ENCODE measurements around the gene GALNT18.
"Not testable (repeated sequence)": the region's sequence is repeated elsewhere in the genome, so short reads cannot be mapped to it uniquely, and the experiment has no call there.

Gene GALNT18

DNA sequence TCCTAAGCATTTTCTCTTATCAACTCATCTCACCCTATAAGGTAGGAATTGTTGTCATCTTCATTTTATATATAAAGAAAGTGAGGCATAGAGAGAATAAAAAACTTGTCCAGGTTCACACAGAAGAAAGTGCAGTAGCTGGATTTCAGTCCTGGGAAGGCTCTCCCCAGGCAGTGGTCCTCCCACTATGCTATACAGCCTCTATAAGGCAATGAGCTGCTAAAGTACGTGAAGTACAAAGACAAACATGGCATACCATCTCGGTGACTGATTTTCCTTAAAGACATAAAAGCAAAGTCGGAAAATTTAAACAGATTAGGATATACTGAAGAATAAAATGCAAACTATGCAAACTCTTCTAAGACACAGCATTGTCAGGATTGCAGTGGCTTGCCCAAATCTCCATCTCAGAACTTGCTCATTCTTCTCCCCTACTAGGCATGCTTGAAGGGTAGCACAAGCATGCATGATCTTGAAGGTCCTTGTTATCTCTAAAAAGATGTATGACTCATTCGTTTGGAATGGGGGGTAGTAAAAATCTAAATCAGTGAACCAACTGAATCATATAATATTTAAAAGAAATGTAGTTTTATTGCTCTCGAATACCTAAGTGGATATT is 171.0 kb downstream of the GALNT18 start:
- in situ Hi-C loops (cut with HindIII; ENCODE audit: low sequenced_read_pairs): no loop called here
- H3K4me3 ChIP-seq (ENCODE audit: low read depth, low read length): no peak overlapping the region
- TF ChIP-seq, protein P1, sequence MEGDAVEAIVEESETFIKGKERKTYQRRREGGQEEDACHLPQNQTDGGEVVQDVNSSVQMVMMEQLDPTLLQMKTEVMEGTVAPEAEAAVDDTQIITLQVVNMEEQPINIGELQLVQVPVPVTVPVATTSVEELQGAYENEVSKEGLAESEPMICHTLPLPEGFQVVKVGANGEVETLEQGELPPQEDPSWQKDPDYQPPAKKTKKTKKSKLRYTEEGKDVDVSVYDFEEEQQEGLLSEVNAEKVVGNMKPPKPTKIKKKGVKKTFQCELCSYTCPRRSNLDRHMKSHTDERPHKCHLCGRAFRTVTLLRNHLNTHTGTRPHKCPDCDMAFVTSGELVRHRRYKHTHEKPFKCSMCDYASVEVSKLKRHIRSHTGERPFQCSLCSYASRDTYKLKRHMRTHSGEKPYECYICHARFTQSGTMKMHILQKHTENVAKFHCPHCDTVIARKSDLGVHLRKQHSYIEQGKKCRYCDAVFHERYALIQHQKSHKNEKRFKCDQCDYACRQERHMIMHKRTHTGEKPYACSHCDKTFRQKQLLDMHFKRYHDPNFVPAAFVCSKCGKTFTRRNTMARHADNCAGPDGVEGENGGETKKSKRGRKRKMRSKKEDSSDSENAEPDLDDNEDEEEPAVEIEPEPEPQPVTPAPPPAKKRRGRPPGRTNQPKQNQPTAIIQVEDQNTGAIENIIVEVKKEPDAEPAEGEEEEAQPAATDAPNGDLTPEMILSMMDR (IDR thresholded peaks at IDR 0.05; ENCODE audit: low read depth, low read length, missing control alignments): no peak
- DNase-seq (ENCODE audit: low read depth): no peak

DNA sequence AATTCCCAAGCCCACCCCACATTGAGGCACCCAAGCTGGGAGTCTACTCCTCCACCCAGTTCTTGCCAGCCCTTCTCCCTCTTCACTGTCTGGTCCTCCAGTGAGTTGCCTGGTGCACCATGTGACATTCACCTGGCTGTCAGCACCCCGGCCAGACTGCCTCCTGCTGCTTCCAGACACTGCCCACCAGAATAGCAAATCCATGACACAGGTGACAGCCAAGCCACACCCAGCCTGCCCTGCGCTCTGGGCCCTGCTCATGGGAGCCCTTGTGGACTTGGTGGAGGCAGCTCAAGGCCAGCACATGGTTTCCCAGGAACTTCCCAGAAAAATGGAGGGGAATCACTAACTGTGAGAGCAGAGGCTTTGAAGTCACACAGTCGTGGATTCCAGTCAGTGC is 172.5 kb downstream of the GALNT18 start:
- TF ChIP-seq, protein P1 (IDR thresholded peaks at IDR 0.05; ENCODE audit: low read depth, low read length, missing control alignments): no peak
- no peak for DNase-seq (ENCODE audit: low read depth)
- in situ Hi-C loops (cut with HindIII; ENCODE audit: low sequenced_read_pairs): no loop called here
- H3K4me3 ChIP-seq (ENCODE audit: low read depth, low read length): no peak overlapping the region

DNA sequence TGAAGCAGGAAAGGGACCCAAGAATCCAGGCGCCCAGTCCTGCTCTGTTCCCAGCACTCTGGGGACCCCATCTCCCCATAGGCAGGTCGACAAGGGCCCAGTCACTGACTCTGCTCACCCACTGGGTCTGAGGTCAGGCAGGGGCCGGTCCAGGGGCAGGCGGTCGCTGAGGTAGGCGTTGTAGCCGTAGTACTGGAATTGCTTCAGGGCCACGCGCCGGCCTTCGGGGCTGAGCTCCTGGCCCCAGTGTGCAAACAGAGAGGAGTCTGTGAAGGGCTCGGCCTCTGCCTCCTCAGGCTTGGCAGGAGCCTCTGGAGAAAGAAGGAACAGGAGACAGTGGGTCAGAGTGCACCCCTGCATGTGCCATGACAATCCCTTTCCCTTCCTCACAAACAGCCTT is 173.2 kb downstream of the GALNT18 start:
- in situ Hi-C loops (cut with HindIII; ENCODE audit: low sequenced_read_pairs): no loop called here

DNA sequence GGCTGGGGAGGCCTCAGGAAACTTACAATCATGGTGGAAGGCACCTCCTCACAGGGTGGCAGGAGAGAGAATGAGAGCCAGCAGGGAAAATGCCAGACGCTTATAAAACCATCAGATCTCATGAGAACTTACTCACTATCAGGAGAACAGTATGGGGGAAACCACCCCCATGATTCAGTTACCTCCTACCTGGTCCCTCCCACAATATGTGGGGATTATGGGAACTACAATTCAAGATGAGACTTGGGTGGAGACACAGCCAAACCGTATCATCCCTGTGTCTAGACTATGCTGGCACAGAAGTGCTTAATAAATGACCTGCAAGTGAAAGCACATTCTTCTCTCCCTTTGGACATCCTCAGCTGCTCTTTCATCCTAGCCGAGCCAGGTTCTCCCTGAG is 174.2 kb downstream of the GALNT18 start:
- DNase-seq (ENCODE audit: low read depth); H3K4me3 ChIP-seq (ENCODE audit: low read depth, low read length); in situ Hi-C loops (cut with HindIII; ENCODE audit: low sequenced_read_pairs): not testable (repeated sequence)

More for the DNA sequence above, 173.2 kb downstream of the GALNT18 start:
- H3K4me3 ChIP-seq (ENCODE audit: low read depth, low read length): no peak overlapping the region
- no peak for DNase-seq (ENCODE audit: low read depth)
- TF ChIP-seq, protein P1 (IDR thresholded peaks at IDR 0.05; ENCODE audit: low read depth, low read length, missing control alignments): no peak

DNA sequence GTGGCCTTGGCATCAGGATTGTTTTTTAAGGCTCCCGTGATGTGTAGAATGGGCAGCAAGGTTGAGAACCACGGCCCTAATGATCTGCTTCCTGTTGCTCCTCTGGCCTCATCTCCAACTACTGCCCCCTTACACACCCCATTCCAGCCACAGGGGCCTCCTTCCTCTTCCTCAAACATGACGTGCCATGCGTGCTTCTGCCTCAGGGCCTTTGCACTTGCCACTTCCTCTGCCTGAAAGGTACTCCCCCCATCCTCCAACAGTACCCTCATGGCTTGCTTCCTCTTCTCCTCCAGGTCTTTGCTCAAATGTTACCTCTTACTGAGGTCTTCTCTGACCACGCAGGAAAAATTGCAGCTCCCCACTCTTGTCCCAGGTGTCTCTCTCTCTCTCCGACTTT is 174.8 kb downstream of the GALNT18 start:
- in situ Hi-C loops (cut with HindIII; ENCODE audit: low sequenced_read_pairs): no loop called here
- no peak overlapping the region for H3K4me3 ChIP-seq (ENCODE audit: low read depth, low read length)
- DNase-seq (ENCODE audit: low read depth): no peak
- TF ChIP-seq, protein P1 (IDR thresholded peaks at IDR 0.05; ENCODE audit: low read depth, low read length, missing control alignments): no peak

DNA sequence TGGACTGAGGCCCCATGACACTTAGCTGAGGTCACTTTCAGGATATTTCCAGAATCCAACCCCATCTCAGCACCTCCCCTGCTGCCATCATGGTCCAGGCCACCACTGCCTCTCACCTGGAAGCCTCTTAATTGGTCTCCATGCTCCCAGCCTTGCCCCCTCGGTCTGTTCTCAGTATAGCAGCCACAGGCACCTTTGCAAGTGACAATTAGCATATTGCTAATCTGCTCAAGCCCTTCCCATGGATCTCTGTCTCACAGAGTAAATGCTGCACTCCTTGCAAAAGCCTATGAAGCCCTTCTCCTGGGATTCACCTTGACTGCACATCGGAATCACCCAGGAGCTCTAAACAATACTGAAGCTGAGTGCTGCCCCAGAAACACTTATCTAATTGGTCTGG is 175.2 kb downstream of the GALNT18 start:
- H3K4me3 ChIP-seq (ENCODE audit: low read depth, low read length): no peak overlapping the region
- TF ChIP-seq, protein P1 (IDR thresholded peaks at IDR 0.05; ENCODE audit: low read depth, low read length, missing control alignments): no peak
- in situ Hi-C loops (cut with HindIII; ENCODE audit: low sequenced_read_pairs): no loop called here
- no peak for DNase-seq (ENCODE audit: low read depth)

DNA sequence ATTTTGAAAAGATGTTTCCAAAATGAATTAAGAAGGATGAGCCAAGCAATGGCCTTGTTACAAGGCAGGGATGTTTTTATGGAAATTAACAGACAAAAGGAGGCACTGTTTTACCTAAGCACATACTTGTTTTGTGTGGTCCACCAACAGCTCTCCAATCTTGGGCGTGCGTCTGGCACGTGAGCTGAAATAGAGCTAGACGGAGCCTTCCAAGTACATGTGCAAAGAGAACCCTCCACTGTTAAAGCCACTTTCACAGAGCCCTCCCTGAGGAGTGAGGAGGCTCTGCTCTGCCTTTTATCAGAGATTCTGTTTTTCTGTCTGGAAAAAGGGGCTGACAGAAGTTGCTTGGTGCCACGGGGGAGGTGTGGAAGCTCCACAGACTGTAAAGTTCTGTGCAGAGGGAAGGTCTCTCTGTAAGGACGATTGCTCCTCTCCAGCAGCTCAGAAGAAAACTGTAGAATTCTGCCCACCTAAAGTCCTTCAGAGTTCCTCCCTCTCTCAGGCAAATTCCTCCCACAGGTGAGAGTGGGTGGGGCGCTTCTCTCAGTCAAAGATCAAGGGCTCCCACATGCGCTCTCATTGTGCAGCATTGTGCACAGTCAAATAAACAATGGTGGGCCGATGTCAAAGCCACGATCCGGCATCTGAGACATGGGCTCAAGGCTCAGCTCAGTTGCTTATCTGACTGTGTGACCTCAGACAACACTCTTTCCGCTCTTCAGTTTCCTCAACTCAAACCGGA is 176.2 kb downstream of the GALNT18 start:
- TF ChIP-seq, protein P1 (IDR thresholded peaks at IDR 0.05; ENCODE audit: low read depth, low read length, missing control alignments): no peak
- no peak for DNase-seq (ENCODE audit: low read depth)
- H3K4me3 ChIP-seq (ENCODE audit: low read depth, low read length): no peak overlapping the region
- in situ Hi-C loops (cut with HindIII; ENCODE audit: low sequenced_read_pairs): no loop called here

All from astrocyte of the cerebellum (primary cell).